IMR-90 (cell line): Measurements from ENCODE around the gene SRRM2. TPM values are rescaled to one million over a fixed set of nuclear protein-coding genes. Genes with fewer than 3 reads are reported as not detected.

Experiments
- ATAC-seq: fragments of 200-7000 bp; cut with Tn5 transposase; 2 replicates; pipeline ENCODE4 v1.9.1; 2020; ENCODE audit warnings: low read depth, mild to moderate bottlenecking, moderate library complexity
- BruUV-seq: library from RNA; stranded (reverse); fragments of 400-500 nt; replicated peaks from 2 replicates; lab custom pipeline; 2021; lab: Mats Ljungman, UMichigan
- CTCF ChIA-PET: fragments of 300-600 bp; formaldehyde crosslinking; extraction: SDS; loops from one replicate; lab custom pipeline; 2021; ENCODE audit warnings: antibody characterized with exemption; lab: Yijun Ruan, JAX
- POLR2A ChIA-PET: fragments of 300-600 bp; sonication (Branson Sonifier 250); formaldehyde crosslinking; loops from one replicate; lab custom pipeline; 2022; ENCODE audit warnings: antibody characterized with exemption; ENCODE audit not compliant: unreplicated experiment; lab: Charles Lee
- DNase-seq: peaks from one replicate; pipeline ENCODE4 v3.0.0; 2013
- H2AFZ ChIP-seq: replicated peaks from 2 replicates; pipeline ENCODE3; 2013; ENCODE audit warnings: low read length, mild to moderate bottlenecking; ENCODE audit not compliant: poor library complexity
- H2AK5ac ChIP-seq: 2 replicates; pipeline ENCODE4 v1.6.1; 2013; ENCODE audit warnings: low read depth, low read length, inconsistent platforms
- H2AK9ac ChIP-seq: replicated peaks from 2 replicates; pipeline ENCODE3; 2013; ENCODE audit warnings: mild to moderate bottlenecking, low read depth, low read length, moderate library complexity; ENCODE audit not compliant: poor library complexity
- H2BK120ac ChIP-seq: 2 replicates; pipeline ENCODE4 v1.6.1; 2013; ENCODE audit warnings: low read depth, low read length, inconsistent platforms
- H2BK15ac ChIP-seq: 3 replicates; pipeline ENCODE4 v1.6.1; 2013; ENCODE audit warnings: low read depth, low read length, inconsistent platforms
- H2BK20ac ChIP-seq: 2 replicates; pipeline ENCODE4 v1.6.1; 2013; ENCODE audit warnings: low read depth, mild to moderate bottlenecking, inconsistent platforms, low read length, moderate library complexity
- H2BK5ac ChIP-seq: 2 replicates; pipeline ENCODE4 v1.6.1; 2013; ENCODE audit warnings: mild to moderate bottlenecking, low read depth, low read length, inconsistent platforms; ENCODE audit not compliant: poor library complexity, severe bottlenecking
- H3K14ac ChIP-seq: replicated peaks from 2 replicates; pipeline ENCODE4 v1.6.1; 2013; ENCODE audit warnings: low read depth, low read length, inconsistent platforms
- H3K18ac ChIP-seq: 2 replicates; pipeline ENCODE4 v1.6.1; 2013; ENCODE audit warnings: low read depth, low read length, control low read depth
- H3K23ac ChIP-seq: 2 replicates; pipeline ENCODE4 v1.6.1; 2013; ENCODE audit warnings: low read depth, low read length, inconsistent platforms
- H3K27ac ChIP-seq: 2 replicates; pipeline ENCODE4 v1.5.1; 2013; ENCODE audit warnings: mild to moderate bottlenecking, control low read depth, low read length; ENCODE audit not compliant: insufficient read depth
- H3K27me3 ChIP-seq: 2 replicates; pipeline ENCODE4 v1.6.1; 2013; ENCODE audit warnings: low read length; ENCODE audit not compliant: control insufficient read depth, insufficient read depth
- H3K36me3 ChIP-seq: 2 replicates; pipeline ENCODE4 v1.6.1; 2013; ENCODE audit warnings: low read length, mixed read lengths; ENCODE audit not compliant: control insufficient read depth, insufficient read depth
- H3K4ac ChIP-seq: 2 replicates; pipeline ENCODE4 v1.6.1; 2013; ENCODE audit warnings: low read depth, low read length, inconsistent platforms
- H3K4me1 ChIP-seq: 2 replicates; pipeline ENCODE4 v1.6.1; 2013; ENCODE audit warnings: low read length, mixed read lengths; ENCODE audit not compliant: control insufficient read depth, insufficient read depth
- H3K4me2 ChIP-seq: 2 replicates; pipeline ENCODE4 v1.6.1; 2013; ENCODE audit warnings: low read depth, mild to moderate bottlenecking, control low read depth, low read length, moderate library complexity
- H3K4me3 ChIP-seq: 2 replicates; pipeline ENCODE4 v1.5.1; 2013; ENCODE audit warnings: low read depth, mild to moderate bottlenecking, control low read depth, low read length, moderate library complexity; ENCODE audit not compliant: insufficient read depth
- H3K56ac ChIP-seq: 2 replicates; pipeline ENCODE4 v1.6.1; 2013; ENCODE audit warnings: low read length, inconsistent platforms; ENCODE audit not compliant: insufficient read depth; ENCODE audit errors: extremely low read depth
- H3K79me1 ChIP-seq, 2 experiments: 2 replicates each; pipeline ENCODE4 v1.6.1; 2013; ENCODE audit warnings: low read length in 2 of 2, inconsistent platforms in 1 of 2, low read depth in 1 of 2
- H3K9ac ChIP-seq: 2 replicates; pipeline ENCODE4 v1.6.1; 2013; ENCODE audit warnings: low read depth, low read length, control low read depth
- H3K9me1 ChIP-seq: 2 replicates; pipeline ENCODE4 v1.6.1; 2013; ENCODE audit warnings: low read length, inconsistent platforms; ENCODE audit not compliant: insufficient read depth
- H3K9me3 ChIP-seq: 2 replicates; pipeline ENCODE4 v1.6.1; 2013; ENCODE audit warnings: low read length; ENCODE audit not compliant: control insufficient read depth, insufficient read depth
- H4K20me1 ChIP-seq: 2 replicates; pipeline ENCODE4 v1.6.1; 2013; ENCODE audit warnings: low read length, inconsistent platforms; ENCODE audit not compliant: insufficient read depth
- H4K5ac ChIP-seq: 2 replicates; pipeline ENCODE4 v1.6.1; 2013; ENCODE audit warnings: mild to moderate bottlenecking, low read depth, low read length, control low read depth
- H4K8ac ChIP-seq, 2 experiments: 2 replicates each; pipeline ENCODE4 v1.6.1; 2013; ENCODE audit warnings: low read depth in 2 of 2, low read length in 2 of 2, control low read depth in 1 of 2, inconsistent platforms in 1 of 2
- H4K91ac ChIP-seq: 2 replicates; pipeline ENCODE4 v1.6.1; 2013; ENCODE audit warnings: low read depth, low read length, inconsistent platforms; ENCODE audit not compliant: insufficient read depth
- CEBPB ChIP-seq: IDR thresholded peaks from 2 replicates; pipeline ENCODE4 v1.6.1; 2012; ENCODE audit warnings: low read depth, low read length, improper control_type of control experiment
- CHD1 ChIP-seq: IDR thresholded peaks from 2 replicates; pipeline ENCODE4 v1.6.1; 2012; ENCODE audit warnings: low read depth, low read length, improper control_type of control experiment
- MAZ ChIP-seq: IDR thresholded peaks from 2 replicates; pipeline ENCODE4 v1.6.1; 2012; ENCODE audit warnings: low read depth, mild to moderate bottlenecking, low read length, improper control_type of control experiment, moderate library complexity, borderline replicate concordance
- MXI1 ChIP-seq: IDR thresholded peaks from 2 replicates; pipeline ENCODE4 v1.6.1; 2012; ENCODE audit warnings: low read depth, mild to moderate bottlenecking, low read length, moderate library complexity, borderline replicate concordance
- NFE2L2 ChIP-seq: fragments of 150-350 bp; IDR thresholded peaks from 2 replicates; pipeline ENCODE4 v1.6.1; 2016; ENCODE audit warnings: low read depth, mild to moderate bottlenecking, low read length
- POLR2A ChIP-seq: IDR thresholded peaks from 2 replicates; pipeline ENCODE4 v1.6.1; 2012; ENCODE audit warnings: mild to moderate bottlenecking, low read depth, low read length
- RCOR1 ChIP-seq: IDR thresholded peaks from 2 replicates; pipeline ENCODE4 v1.6.1; 2012; ENCODE audit warnings: mild to moderate bottlenecking, low read length, improper control_type of control experiment; ENCODE audit not compliant: insufficient replicate concordance
- RFX5 ChIP-seq: IDR thresholded peaks from 2 replicates; pipeline ENCODE4 v1.8.0; 2012; ENCODE audit warnings: low read depth, mild to moderate bottlenecking, low read length, moderate library complexity
- WGBS, 2 experiments: methylation state at CpG; one replicate each; pipeline versions ENCODE4 v1.1.5 to v1.1.7; 2013; ENCODE audit warnings: missing lambda C conversion rate in 2 of 2; ENCODE audit not compliant: insufficient read length in 1 of 2; ENCODE audit errors: extremely low coverage in 2 of 2; 5-methylcytosine and 5-hydroxymethylcytosine counted together
- dilution Hi-C: fragments of 300-500 bp; cut with HindIII; formaldehyde crosslinking; loops from one replicate; pipeline ENCODE4 v1.14.3; 2018; ENCODE audit warnings: low sequenced_read_pairs; ENCODE audit not compliant: unreplicated experiment
- in situ Hi-C: fragments of 300-500 bp; cut with MboI; formaldehyde crosslinking; loops from 3 replicates; pipeline ENCODE4 v1.14.3; 2019; ENCODE audit warnings: low sequenced_read_pairs, inconsistent platforms, mixed read lengths
- intact Hi-C: fragments of 100-400 bp; cut with micrococcal nuclease; formaldehyde crosslinking; loops from 2 replicates; pipeline ENCODE4 v1.10.0; 2022
- polyA plus RNA-seq, 3 experiments: library from polyadenylated mRNA; depleted of rRNA; stranded (reverse); fragments of >200 nt; gene quantifications; 2 replicates each; pipeline ENCODE4 v1.2.3, GENCODE V29; 2012; ENCODE audit warnings: low replicate concordance in 1 of 3
- total RNA-seq: library from RNA; depleted of rRNA; stranded (reverse); fragments of >200 nt; gene quantifications from 2 replicates; pipeline ENCODE4 v1.2.3, GENCODE V29; 2012

The SRRM2 gene
- total and polyA plus RNA-seq, 2 of the 4 experiments (the other 2 are of a cell fraction) = 20.3 to 300 TPM

DNA sequence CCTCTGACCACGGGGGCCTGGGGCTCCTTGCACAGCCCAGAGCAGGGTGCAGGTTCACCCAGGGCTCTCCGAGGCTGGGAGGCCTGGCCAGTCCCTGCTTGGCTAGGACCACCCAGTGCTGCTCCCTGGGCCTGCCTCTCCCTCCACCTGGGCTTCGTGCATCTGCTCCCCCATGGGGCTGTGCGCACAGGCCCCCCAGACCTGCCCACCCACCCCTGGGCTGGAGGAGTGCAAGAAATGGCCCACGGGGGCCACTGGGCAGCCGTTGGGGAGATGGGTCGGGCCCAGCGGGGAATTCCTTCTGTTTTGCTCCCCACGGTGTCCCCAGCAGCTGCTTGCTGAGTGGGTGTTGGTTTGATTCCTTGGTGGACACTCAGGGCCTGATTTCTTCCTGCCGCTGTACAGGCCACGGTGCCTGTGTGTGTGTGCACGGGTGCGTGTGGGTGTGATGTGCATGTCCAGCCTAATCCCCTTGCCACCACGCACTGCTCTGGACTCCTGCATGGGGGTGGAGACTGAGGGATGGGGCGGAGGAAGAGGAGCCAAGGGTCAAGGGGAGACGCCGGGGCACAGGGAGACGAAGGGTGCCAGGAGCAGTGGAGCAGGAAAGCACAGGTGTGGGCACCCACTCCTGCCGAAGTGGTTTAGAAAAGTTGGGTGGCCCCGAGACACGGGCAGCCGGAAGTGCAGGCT is 40.9 kb upstream of the SRRM2 start:
- POLR2A ChIA-PET = no interaction called here
- in situ Hi-C loops = no loop called here

More for the DNA sequence above, 40.9 kb upstream of the SRRM2 start:
- CTCF ChIA-PET = no interaction called here
- no peak overlapping the region for H2BK20ac ChIP-seq
- peaks cover 16% of the 10 kb centered on the region for H3K36me3 ChIP-seq
- no peak overlapping the region for H3K4me3 ChIP-seq
- no peak overlapping the region for H3K23ac ChIP-seq
- no peak for ATAC-seq
- no peaks in the 10 kb centered on the region for H3K4me1 ChIP-seq
- no peak overlapping the region for H4K5ac ChIP-seq
- no peaks in the 10 kb centered on the region; a peak in 1 of 4 replicates for H3K79me1 ChIP-seq
- WGBS, 2 experiments = 20% methylated on average over 1 of the region's 22 CpGs; no CpG with 5 or more reads in 1 of the 2 experiments
- H3K9me1 ChIP-seq = no peaks in the 10 kb centered on the region
- no peak overlapping the region for H2BK5ac ChIP-seq
- H3K9me3 ChIP-seq = no peaks in the 10 kb centered on the region
- H3K4ac ChIP-seq = no peak overlapping the region
- no peak overlapping the region for H4K8ac ChIP-seq
- no peak overlapping the region for H2AK5ac ChIP-seq
- no peak overlapping the region for H3K18ac ChIP-seq
- H2BK15ac ChIP-seq = no peak overlapping the region
- no peak overlapping the region for H2AFZ ChIP-seq
- intact Hi-C loops = no loop called here
- no peak overlapping the region for H3K27ac ChIP-seq
- BruUV-seq = no TSS peak
- H4K91ac ChIP-seq = no peak overlapping the region
- no peak for DNase-seq
- H3K56ac ChIP-seq = no peak overlapping the region
- H3K14ac ChIP-seq = no peak overlapping the region
- H3K27me3 ChIP-seq = no peaks in the 10 kb centered on the region
- H4K20me1 ChIP-seq = peaks cover 7% of the 10 kb centered on the region
- H2BK120ac ChIP-seq = no peak overlapping the region
- H2AK9ac ChIP-seq = no peak overlapping the region
- TF ChIP-seq RFX5 (no peak), NFE2L2 (no peak), CEBPB (no peak), MAZ (no peak), MXI1 (no peak), POLR2A (no peak), CHD1 (no peak), RCOR1 (no peak)
- no peak overlapping the region for H3K4me2 ChIP-seq
- dilution Hi-C loops = no loop called here
- no peak overlapping the region for H3K9ac ChIP-seq
